K562 (cell line): ENCODE data around the gene USP20.
A peak's percentile ranks its signal among the peaks of the same experiment; 100 is the strongest.

Source experiments
- CHCHD3 ChIP-seq: fragments of 250-450 bp; sonication (Bioruptor Pico); IDR thresholded peaks from 2 replicates; pipeline ENCODE4 v2.1.2; 2022; ENCODE audit warnings: mild to moderate bottlenecking
- ERF ChIP-seq: fragments of 450-650 bp; formaldehyde crosslinking; IDR thresholded peaks from 2 replicates; pipeline ENCODE4 v1.4.0; 2020; ENCODE audit warnings: mild to moderate bottlenecking, mixed read lengths
- HOXB6 ChIP-seq: fragments of 250-450 bp; sonication (Bioruptor Pico); IDR thresholded peaks from 2 replicates; pipeline ENCODE4 v1.5.1; 2022; ENCODE audit warnings: mild to moderate bottlenecking, borderline replicate concordance
- JUND ChIP-seq, 2 experiments: IDR thresholded peaks; 2 replicates in 1 of 2; 3 replicates in 1 of 2; pipeline ENCODE4 v1.6.1; 2011; ENCODE audit warnings: borderline replicate concordance in 2 of 2, low read depth in 2 of 2, low read length in 2 of 2, improper control_type of control experiment in 1 of 2, missing biosample characterization in 1 of 2, missing genetic modification characterization in 1 of 2, missing genetic modification reagents in 1 of 2
- MAZ ChIP-seq, 2 experiments: fragments of 450-650 bp in 1 of 2; sonication (generic) in 1 of 2; formaldehyde crosslinking; IDR thresholded peaks in 1 of 2; conservative IDR thresholded peaks in 1 of 2; 2 replicates each; pipeline versions ENCODE4 v1.4.0 to v1.5.0; 2020; ENCODE audit warnings: mild to moderate bottlenecking in 1 of 2, missing genetic modification reagents in 1 of 2
- MEF2A ChIP-seq: IDR thresholded peaks from 2 replicates; pipeline ENCODE4 v1.6.1; 2011; ENCODE audit warnings: low read depth, mild to moderate bottlenecking, low read length, moderate library complexity; ENCODE audit not compliant: control insufficient read depth
- SIX5 ChIP-seq, 2 experiments: IDR thresholded peaks; 2 replicates each; pipeline ENCODE4 v1.6.1; 2011; ENCODE audit warnings: low read length in 2 of 2, borderline replicate concordance in 1 of 2, low read depth in 1 of 2, mild to moderate bottlenecking in 1 of 2, moderate library complexity in 1 of 2; ENCODE audit not compliant: insufficient read depth in 1 of 2
- SMAD1 ChIP-seq: fragments of 150-350 bp; IDR thresholded peaks from 2 replicates; pipeline ENCODE4 v1.6.1; 2014; ENCODE audit warnings: low read length, low read depth; ENCODE audit not compliant: partially characterized antibody
- ZNF121 ChIP-seq: sonication (generic); formaldehyde crosslinking; conservative IDR thresholded peaks from 2 replicates; pipeline ENCODE4 v1.8.0; 2022; ENCODE audit warnings: missing genetic modification reagents
- ZZZ3 ChIP-seq: fragments of 450-650 bp; IDR thresholded peaks from 2 replicates; pipeline ENCODE4 v1.6.1; 2016; ENCODE audit warnings: antibody characterized with exemption, mild to moderate bottlenecking, moderate library complexity
- TF ChIP-seq, protein P1 (sequence below), 3 experiments: IDR thresholded peaks in 2 of 3; conservative IDR thresholded peaks in 1 of 3; 2 replicates each; pipeline ENCODE4 v1.5.1; 2011 to 2012; ENCODE audit warnings: low read length in 3 of 3, mild to moderate bottlenecking in 3 of 3, control low read depth in 2 of 3, improper control_type of control experiment in 1 of 3, inconsistent platforms in 1 of 3, low read depth in 1 of 3, mixed read lengths in 1 of 3, moderate library complexity in 1 of 3; ENCODE audit not compliant: insufficient read depth in 2 of 3
- TF ChIP-seq, protein P2 (sequence below): sonication (generic); formaldehyde crosslinking; IDR thresholded peaks from 2 replicates; pipeline ENCODE4 v1.8.0; 2022; ENCODE audit warnings: mild to moderate bottlenecking, missing genetic modification reagents, borderline replicate concordance
- TF ChIP-seq, protein P3 (sequence below): sonication (generic); formaldehyde crosslinking; IDR thresholded peaks from 2 replicates; pipeline ENCODE4 v1.5.0; 2020; ENCODE audit warnings: missing genetic modification reagents
- TF ChIP-seq, protein P4 (sequence below): fragments of 450-650 bp; IDR thresholded peaks from 2 replicates; pipeline ENCODE4 v1.6.1; 2014; ENCODE audit warnings: low read depth, mild to moderate bottlenecking, moderate library complexity, borderline replicate concordance

- TF ChIP-seq, protein P1, sequence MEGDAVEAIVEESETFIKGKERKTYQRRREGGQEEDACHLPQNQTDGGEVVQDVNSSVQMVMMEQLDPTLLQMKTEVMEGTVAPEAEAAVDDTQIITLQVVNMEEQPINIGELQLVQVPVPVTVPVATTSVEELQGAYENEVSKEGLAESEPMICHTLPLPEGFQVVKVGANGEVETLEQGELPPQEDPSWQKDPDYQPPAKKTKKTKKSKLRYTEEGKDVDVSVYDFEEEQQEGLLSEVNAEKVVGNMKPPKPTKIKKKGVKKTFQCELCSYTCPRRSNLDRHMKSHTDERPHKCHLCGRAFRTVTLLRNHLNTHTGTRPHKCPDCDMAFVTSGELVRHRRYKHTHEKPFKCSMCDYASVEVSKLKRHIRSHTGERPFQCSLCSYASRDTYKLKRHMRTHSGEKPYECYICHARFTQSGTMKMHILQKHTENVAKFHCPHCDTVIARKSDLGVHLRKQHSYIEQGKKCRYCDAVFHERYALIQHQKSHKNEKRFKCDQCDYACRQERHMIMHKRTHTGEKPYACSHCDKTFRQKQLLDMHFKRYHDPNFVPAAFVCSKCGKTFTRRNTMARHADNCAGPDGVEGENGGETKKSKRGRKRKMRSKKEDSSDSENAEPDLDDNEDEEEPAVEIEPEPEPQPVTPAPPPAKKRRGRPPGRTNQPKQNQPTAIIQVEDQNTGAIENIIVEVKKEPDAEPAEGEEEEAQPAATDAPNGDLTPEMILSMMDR (IDR thresholded peaks at IDR 0.05 in 2 of 3, conservative IDR thresholded peaks at IDR 0.05 in 1 of 3; ENCODE audit: insufficient read depth in 2 of 3, low read depth in 1 of 3, low read length in 3 of 3) = peak; percentile 61 to 84 (median 78)
- no peak for TF ChIP-seq ERF (CRISPR knock-in tag)
- no peak for TF ChIP-seq SIX5 (IDR thresholded peaks at IDR 0.05; ENCODE audit: borderline replicate concordance in 1 of 2, insufficient read depth in 1 of 2, low read depth in 1 of 2, low read length in 2 of 2)
- TF ChIP-seq ZZZ3 = no peak
- TF ChIP-seq, protein P2, sequence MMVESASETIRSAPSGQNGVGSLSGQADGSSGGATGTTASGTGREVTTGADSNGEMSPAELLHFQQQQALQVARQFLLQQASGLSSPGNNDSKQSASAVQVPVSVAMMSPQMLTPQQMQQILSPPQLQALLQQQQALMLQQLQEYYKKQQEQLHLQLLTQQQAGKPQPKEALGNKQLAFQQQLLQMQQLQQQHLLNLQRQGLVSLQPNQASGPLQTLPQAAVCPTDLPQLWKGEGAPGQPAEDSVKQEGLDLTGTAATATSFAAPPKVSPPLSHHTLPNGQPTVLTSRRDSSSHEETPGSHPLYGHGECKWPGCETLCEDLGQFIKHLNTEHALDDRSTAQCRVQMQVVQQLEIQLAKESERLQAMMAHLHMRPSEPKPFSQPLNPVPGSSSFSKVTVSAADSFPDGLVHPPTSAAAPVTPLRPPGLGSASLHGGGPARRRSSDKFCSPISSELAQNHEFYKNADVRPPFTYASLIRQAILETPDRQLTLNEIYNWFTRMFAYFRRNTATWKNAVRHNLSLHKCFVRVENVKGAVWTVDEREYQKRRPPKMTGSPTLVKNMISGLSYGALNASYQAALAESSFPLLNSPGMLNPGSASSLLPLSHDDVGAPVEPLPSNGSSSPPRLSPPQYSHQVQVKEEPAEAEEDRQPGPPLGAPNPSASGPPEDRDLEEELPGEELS (CRISPR knock-in tag) = no peak
- no peak for TF ChIP-seq ZNF121 (CRISPR knock-in tag)
- TF ChIP-seq MEF2A = no peak
- no peak for TF ChIP-seq HOXB6 (CRISPR knock-in tag)
- peak; percentile 81; the same call in 1 of the 2 replicates for TF ChIP-seq CHCHD3 (CRISPR knock-in tag)
- TF ChIP-seq JUND (IDR thresholded peaks at IDR 0.05; ENCODE audit: borderline replicate concordance, low read depth, low read length) = peak; percentile 30
- TF ChIP-seq JUND (tag; IDR thresholded peaks at IDR 0.05; ENCODE audit: borderline replicate concordance, low read depth, low read length) = no peak
- peak; percentile 41 for TF ChIP-seq SMAD1
- no peak for TF ChIP-seq MAZ (CRISPR knock-in tag; conservative IDR thresholded peaks at IDR 0.05 in 1 of 2, IDR thresholded peaks at IDR 0.05 in 1 of 2)
- TF ChIP-seq, protein P3, sequence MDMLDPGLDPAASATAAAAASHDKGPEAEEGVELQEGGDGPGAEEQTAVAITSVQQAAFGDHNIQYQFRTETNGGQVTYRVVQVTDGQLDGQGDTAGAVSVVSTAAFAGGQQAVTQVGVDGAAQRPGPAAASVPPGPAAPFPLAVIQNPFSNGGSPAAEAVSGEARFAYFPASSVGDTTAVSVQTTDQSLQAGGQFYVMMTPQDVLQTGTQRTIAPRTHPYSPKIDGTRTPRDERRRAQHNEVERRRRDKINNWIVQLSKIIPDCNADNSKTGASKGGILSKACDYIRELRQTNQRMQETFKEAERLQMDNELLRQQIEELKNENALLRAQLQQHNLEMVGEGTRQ (CRISPR knock-in tag) = no peak
- TF ChIP-seq, protein P4, sequence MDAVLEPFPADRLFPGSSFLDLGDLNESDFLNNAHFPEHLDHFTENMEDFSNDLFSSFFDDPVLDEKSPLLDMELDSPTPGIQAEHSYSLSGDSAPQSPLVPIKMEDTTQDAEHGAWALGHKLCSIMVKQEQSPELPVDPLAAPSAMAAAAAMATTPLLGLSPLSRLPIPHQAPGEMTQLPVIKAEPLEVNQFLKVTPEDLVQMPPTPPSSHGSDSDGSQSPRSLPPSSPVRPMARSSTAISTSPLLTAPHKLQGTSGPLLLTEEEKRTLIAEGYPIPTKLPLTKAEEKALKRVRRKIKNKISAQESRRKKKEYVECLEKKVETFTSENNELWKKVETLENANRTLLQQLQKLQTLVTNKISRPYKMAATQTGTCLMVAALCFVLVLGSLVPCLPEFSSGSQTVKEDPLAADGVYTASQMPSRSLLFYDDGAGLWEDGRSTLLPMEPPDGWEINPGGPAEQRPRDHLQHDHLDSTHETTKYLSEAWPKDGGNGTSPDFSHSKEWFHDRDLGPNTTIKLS = no peak
Observed at GRCh38 chr9:129887334-129888292, 52.4 kb downstream of the USP20 start.
